ENCODE data around the gene ABTB1. TPM values are rescaled to one million over a fixed set of nuclear protein-coding genes. Genes with fewer than 3 reads are reported as not detected.

Gene ABTB1
- total and polyA plus RNA-seq, 2 of the 13 experiments (the other 11 are each of a cell fraction or from before 2014, with no cell fraction given), result 0.42 to 14.5 TPM

DNA sequence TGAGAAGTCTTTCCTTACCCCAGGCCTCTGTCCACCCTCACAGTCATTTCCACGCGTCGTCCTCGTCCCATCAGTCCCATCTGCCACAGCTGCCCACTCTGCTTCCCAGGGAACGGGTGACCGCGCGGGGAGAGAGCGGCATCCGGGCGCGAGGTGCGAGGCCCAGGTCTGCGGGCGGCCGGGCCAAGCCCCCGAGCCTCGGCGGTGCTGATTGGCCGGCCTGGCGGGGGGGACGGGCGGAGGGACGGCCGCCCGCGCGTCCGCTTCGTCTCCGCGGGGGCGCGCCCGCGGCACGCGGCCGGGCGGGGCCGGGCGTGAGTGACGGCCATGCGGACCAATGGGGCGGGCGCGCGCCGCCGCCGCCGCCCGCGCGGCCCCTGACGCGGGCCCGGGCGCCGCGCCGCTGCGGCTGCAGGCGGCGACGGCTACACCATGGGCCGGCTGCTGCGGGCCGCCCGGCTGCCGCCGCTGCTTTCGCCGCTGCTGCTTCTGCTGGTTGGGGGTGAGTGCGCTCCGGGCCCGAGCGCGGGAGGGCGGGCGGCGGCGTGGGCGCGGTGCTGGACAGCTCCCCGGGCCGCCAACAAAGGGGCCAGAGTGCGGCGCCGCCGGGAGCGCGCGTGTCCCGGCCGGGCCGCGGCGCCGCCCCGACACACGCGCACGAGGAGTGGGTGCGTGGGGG, 43.8 kb upstream of the ABTB1 start, which contains the start of gene PODXL2 (continued):
- TF ChIP-seq, protein P1, sequence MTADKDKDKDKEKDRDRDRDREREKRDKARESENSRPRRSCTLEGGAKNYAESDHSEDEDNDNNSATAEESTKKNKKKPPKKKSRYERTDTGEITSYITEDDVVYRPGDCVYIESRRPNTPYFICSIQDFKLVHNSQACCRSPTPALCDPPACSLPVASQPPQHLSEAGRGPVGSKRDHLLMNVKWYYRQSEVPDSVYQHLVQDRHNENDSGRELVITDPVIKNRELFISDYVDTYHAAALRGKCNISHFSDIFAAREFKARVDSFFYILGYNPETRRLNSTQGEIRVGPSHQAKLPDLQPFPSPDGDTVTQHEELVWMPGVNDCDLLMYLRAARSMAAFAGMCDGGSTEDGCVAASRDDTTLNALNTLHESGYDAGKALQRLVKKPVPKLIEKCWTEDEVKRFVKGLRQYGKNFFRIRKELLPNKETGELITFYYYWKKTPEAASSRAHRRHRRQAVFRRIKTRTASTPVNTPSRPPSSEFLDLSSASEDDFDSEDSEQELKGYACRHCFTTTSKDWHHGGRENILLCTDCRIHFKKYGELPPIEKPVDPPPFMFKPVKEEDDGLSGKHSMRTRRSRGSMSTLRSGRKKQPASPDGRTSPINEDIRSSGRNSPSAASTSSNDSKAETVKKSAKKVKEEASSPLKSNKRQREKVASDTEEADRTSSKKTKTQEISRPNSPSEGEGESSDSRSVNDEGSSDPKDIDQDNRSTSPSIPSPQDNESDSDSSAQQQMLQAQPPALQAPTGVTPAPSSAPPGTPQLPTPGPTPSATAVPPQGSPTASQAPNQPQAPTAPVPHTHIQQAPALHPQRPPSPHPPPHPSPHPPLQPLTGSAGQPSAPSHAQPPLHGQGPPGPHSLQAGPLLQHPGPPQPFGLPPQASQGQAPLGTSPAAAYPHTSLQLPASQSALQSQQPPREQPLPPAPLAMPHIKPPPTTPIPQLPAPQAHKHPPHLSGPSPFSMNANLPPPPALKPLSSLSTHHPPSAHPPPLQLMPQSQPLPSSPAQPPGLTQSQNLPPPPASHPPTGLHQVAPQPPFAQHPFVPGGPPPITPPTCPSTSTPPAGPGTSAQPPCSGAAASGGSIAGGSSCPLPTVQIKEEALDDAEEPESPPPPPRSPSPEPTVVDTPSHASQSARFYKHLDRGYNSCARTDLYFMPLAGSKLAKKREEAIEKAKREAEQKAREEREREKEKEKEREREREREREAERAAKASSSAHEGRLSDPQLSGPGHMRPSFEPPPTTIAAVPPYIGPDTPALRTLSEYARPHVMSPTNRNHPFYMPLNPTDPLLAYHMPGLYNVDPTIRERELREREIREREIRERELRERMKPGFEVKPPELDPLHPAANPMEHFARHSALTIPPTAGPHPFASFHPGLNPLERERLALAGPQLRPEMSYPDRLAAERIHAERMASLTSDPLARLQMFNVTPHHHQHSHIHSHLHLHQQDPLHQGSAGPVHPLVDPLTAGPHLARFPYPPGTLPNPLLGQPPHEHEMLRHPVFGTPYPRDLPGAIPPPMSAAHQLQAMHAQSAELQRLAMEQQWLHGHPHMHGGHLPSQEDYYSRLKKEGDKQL (CRISPR knock-in tag; IDR thresholded peaks at IDR 0.05; ENCODE audit: low read depth), result no peak
- TF ChIP-seq REL (CRISPR knock-in tag; conservative IDR thresholded peaks at IDR 0.05) (peak; percentile 77; the same call in 1 of the 2 replicates), ARID5B (CRISPR knock-in tag; IDR thresholded peaks at IDR 0.05) (peak; percentile 28; the same call in 1 of the 2 replicates), FOXP1 (IDR thresholded peaks at IDR 0.05) (no peak), FOXP1 (CRISPR knock-in tag; IDR thresholded peaks at IDR 0.05) (no peak), SRY (CRISPR knock-in tag; IDR thresholded peaks at IDR 0.05) (peak; percentile 92), RFX1 (IDR thresholded peaks at IDR 0.05) (no peak), ZNF564 (CRISPR knock-in tag; IDR thresholded peaks at IDR 0.05) (peak; percentile 68; the same call in 1 of the 2 replicates), ZNF44 (CRISPR knock-in tag; IDR thresholded peaks at IDR 0.05) (no peak), PHF5A (CRISPR knock-in tag; IDR thresholded peaks at IDR 0.05; ENCODE audit: low read depth, unreplicated experiment) (no peak)
- TF ChIP-seq, protein P2, sequence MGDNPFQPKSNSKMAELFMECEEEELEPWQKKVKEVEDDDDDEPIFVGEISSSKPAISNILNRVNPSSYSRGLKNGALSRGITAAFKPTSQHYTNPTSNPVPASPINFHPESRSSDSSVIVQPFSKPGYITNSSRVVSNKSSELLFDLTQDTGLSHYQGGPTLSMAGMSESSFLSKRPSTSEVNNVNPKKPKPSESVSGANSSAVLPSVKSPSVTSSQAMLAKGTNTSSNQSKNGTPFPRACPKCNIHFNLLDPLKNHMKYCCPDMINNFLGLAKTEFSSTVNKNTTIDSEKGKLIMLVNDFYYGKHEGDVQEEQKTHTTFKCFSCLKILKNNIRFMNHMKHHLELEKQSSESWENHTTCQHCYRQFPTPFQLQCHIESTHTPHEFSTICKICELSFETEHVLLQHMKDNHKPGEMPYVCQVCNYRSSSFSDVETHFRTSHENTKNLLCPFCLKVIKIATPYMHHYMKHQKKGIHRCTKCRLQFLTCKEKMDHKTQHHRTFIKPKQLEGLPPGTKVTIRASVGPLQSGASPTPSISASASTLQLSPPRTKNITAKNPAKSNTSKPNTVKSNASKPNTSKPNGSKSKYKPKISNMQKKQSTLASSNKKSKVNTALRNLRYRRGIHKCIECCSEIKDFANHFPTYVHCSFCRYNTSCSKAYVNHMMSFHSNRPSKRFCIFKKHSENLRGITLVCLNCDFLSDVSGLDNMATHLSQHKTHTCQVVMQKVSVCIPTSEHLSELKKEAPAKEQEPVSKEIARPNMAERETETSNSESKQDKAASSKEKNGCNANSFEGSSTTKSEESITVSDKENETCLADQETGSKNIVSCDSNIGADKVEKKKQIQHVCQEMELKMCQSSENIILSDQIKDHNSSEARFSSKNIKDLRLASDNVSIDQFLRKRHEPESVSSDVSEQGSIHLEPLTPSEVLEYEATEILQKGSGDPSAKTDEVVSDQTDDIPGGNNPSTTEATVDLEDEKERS (CRISPR knock-in tag; IDR thresholded peaks at IDR 0.05), result no peak

Data from HepG2 (cell line).